IPS DF 6.9 (cell line): ENCODE data around the gene NSFL1C.

Experiments used
- DNase-seq: peaks from one replicate; pipeline ENCODE4 v3.0.0-alpha.2; 2013; ENCODE audit warnings: low read depth, low spot score
- H3K27ac ChIP-seq: one replicate; pipeline ENCODE4 v1.5.1; 2013; ENCODE audit warnings: low read length, control low read depth
- H3K27me3 ChIP-seq: 2 replicates; pipeline ENCODE4 v1.6.1; 2013; ENCODE audit warnings: mild to moderate bottlenecking, low read length; ENCODE audit not compliant: control insufficient read depth, insufficient read depth
- H3K36me3 ChIP-seq: 2 replicates; pipeline ENCODE4 v1.6.1; 2013; ENCODE audit warnings: low read length; ENCODE audit not compliant: control insufficient read depth, insufficient read depth
- H3K4me1 ChIP-seq: 2 replicates; pipeline ENCODE4 v1.6.1; 2013; ENCODE audit warnings: low read length; ENCODE audit not compliant: control insufficient read depth, insufficient read depth
- H3K4me3 ChIP-seq: 2 replicates; pipeline ENCODE4 v1.5.1; 2013; ENCODE audit warnings: mild to moderate bottlenecking, low read length
- H3K9me3 ChIP-seq: 2 replicates; pipeline ENCODE4 v1.6.1; 2013; ENCODE audit warnings: low read length, inconsistent platforms; ENCODE audit not compliant: control insufficient read depth, insufficient read depth
- WGBS: extraction: QIAGEN DNeasy Blood & Tissue Kit; methylation state at CpG from one replicate; pipeline ENCODE4 v1.1.7; 2013; ENCODE audit warnings: mixed read lengths, missing lambda C conversion rate; ENCODE audit not compliant: insufficient read length, insufficient coverage; 5-methylcytosine and 5-hydroxymethylcytosine counted together

Gene NSFL1C

GRCh38 chr20:1484438-1485116 is 17.9 kb upstream of the NSFL1C start:
- Histone ChIP-seq H3K27me3 (no peaks in the 10 kb centered on the region), H3K4me1 (no peaks in the 10 kb centered on the region), H3K4me3 (no peak overlapping the region), H3K36me3 (no peaks in the 10 kb centered on the region), H3K9me3 (no peaks in the 10 kb centered on the region), H3K27ac (no peak overlapping the region)
- WGBS, result no CpG with 5 or more reads among the region's 5 CpGs
- DNase-seq, result no peak

GRCh38 chr20:1479831-1480595 is 13.4 kb upstream of the NSFL1C start:
- no CpG with 5 or more reads among the region's 9 CpGs for WGBS

GRCh38 chr20:1478566-1478965 is 11.9 kb upstream of the NSFL1C start:
- Histone ChIP-seq H3K4me1 (no peaks in the 10 kb centered on the region), H3K9me3 (no peaks in the 10 kb centered on the region), H3K36me3 (no peaks in the 10 kb centered on the region), H3K4me3 (no peak overlapping the region), H3K27me3 (no peaks in the 10 kb centered on the region), H3K27ac (no peak overlapping the region)
- no peak for DNase-seq
- WGBS, result no CpG with 5 or more reads among the region's 4 CpGs

More at GRCh38 chr20:1479831-1480595, 13.4 kb upstream of the NSFL1C start:
- Histone ChIP-seq H3K36me3 (no peaks in the 10 kb centered on the region), H3K27me3 (no peaks in the 10 kb centered on the region), H3K9me3 (no peaks in the 10 kb centered on the region), H3K4me1 (no peaks in the 10 kb centered on the region), H3K27ac (no peak overlapping the region), H3K4me3 (no peak overlapping the region)
- no peak for DNase-seq

- DNase-seq, result no peak
- no CpG with 5 or more reads among the region's 7 CpGs for WGBS
- no peaks in the 10 kb centered on the region for H3K36me3 ChIP-seq
- no peak overlapping the region for H3K4me3 ChIP-seq
- no peaks in the 10 kb centered on the region for H3K27me3 ChIP-seq
- no peaks in the 10 kb centered on the region for H3K9me3 ChIP-seq
- no peaks in the 10 kb centered on the region for H3K4me1 ChIP-seq
- no peak overlapping the region for H3K27ac ChIP-seq
Measured at GRCh38 chr20:1477896-1478490, 11.3 kb upstream of the NSFL1C start.

- no peak for DNase-seq
- WGBS, result no CpG with 5 or more reads among the region's 4 CpGs
- no peaks in the 10 kb centered on the region for H3K4me1 ChIP-seq
- no peaks in the 10 kb centered on the region for H3K9me3 ChIP-seq
- H3K36me3 ChIP-seq, result no peaks in the 10 kb centered on the region
- H3K27me3 ChIP-seq, result no peaks in the 10 kb centered on the region
- no peak overlapping the region for H3K27ac ChIP-seq
- H3K4me3 ChIP-seq, result no peak overlapping the region
Measured at GRCh38 chr20:1474817-1475603, 8.4 kb upstream of the NSFL1C start.

GRCh38 chr20:1474325-1474724 is 7.7 kb upstream of the NSFL1C start:
- no peaks in the 10 kb centered on the region for H3K4me1 ChIP-seq
- H3K27me3 ChIP-seq, result no peaks in the 10 kb centered on the region
- no peak overlapping the region for H3K27ac ChIP-seq
- no peaks in the 10 kb centered on the region for H3K36me3 ChIP-seq
- DNase-seq, result no peak
- no peaks in the 10 kb centered on the region for H3K9me3 ChIP-seq
- no CpG with 5 or more reads among the region's 8 CpGs for WGBS
- H3K4me3 ChIP-seq, result no peak overlapping the region

- WGBS, result no CpG with 5 or more reads among the region's 13 CpGs
- no peak overlapping the region for H3K27ac ChIP-seq
- H3K4me3 ChIP-seq, result no peak overlapping the region
- no peaks in the 10 kb centered on the region for H3K36me3 ChIP-seq
- no peaks in the 10 kb centered on the region for H3K4me1 ChIP-seq
- no peaks in the 10 kb centered on the region for H3K9me3 ChIP-seq
- no peak for DNase-seq
- no peaks in the 10 kb centered on the region for H3K27me3 ChIP-seq
Measured at GRCh38 chr20:1473246-1474220, 6.9 kb upstream of the NSFL1C start.

- no peaks in the 10 kb centered on the region for H3K4me1 ChIP-seq
- no peak overlapping the region for H3K4me3 ChIP-seq
- H3K27ac ChIP-seq, result no peak overlapping the region
- no peaks in the 10 kb centered on the region for H3K36me3 ChIP-seq
- H3K9me3 ChIP-seq, result no peaks in the 10 kb centered on the region
- H3K27me3 ChIP-seq, result no peaks in the 10 kb centered on the region
- DNase-seq, result no peak
- no CpG with 5 or more reads among the region's 9 CpGs for WGBS
Measured at GRCh38 chr20:1472556-1473245, 6.1 kb upstream of the NSFL1C start.

- H3K4me1 ChIP-seq, result peaks cover 4% of the 10 kb centered on the region
- no peak overlapping the region for H3K27ac ChIP-seq
- no peaks in the 10 kb centered on the region for H3K27me3 ChIP-seq
- no peaks in the 10 kb centered on the region for H3K9me3 ChIP-seq
- no peaks in the 10 kb centered on the region for H3K36me3 ChIP-seq
- no peak for DNase-seq
- no CpG with 5 or more reads among the region's 2 CpGs for WGBS
- H3K4me3 ChIP-seq, result no peak overlapping the region
Measured at GRCh38 chr20:1471242-1471641, 4.6 kb upstream of the NSFL1C start.
